NT2/D1 (cell line): ENCODE results near the gene ZCCHC3.
A peak's percentile ranks its signal among the peaks of the same experiment; 100 is the strongest.

ENCODE experiments used
- DNase-seq: peaks from one replicate; pipeline ENCODE4 v3.0.0-alpha.2; 2011; ENCODE audit warnings: low read depth, low spot score
- H3K27me3 ChIP-seq: 2 replicates; pipeline ENCODE4 v1.6.0; 2011; ENCODE audit warnings: mild to moderate bottlenecking; ENCODE audit not compliant: insufficient read length, insufficient read depth
- H3K36me3 ChIP-seq: 2 replicates; pipeline ENCODE4 v1.6.1; 2011; ENCODE audit warnings: mild to moderate bottlenecking, low read length, mixed read lengths; ENCODE audit not compliant: insufficient read depth, insufficient read length
- H3K4me1 ChIP-seq: 2 replicates; pipeline ENCODE4 v1.5.1; 2011; ENCODE audit not compliant: insufficient read depth, insufficient read length
- H3K4me3 ChIP-seq: 2 replicates; pipeline ENCODE4 v1.5.1; 2011; ENCODE audit warnings: low read depth; ENCODE audit not compliant: insufficient read length
- H3K9ac ChIP-seq: 2 replicates; pipeline ENCODE4 v1.6.0; 2011; ENCODE audit warnings: low read depth; ENCODE audit not compliant: insufficient read length
- H3K9me3 ChIP-seq: 2 replicates; pipeline ENCODE4 v1.5.1; 2011; ENCODE audit warnings: mild to moderate bottlenecking, low read length; ENCODE audit not compliant: insufficient read depth
- SUZ12 ChIP-seq: IDR thresholded peaks from 2 replicates; pipeline ENCODE4 v1.6.1; 2011; ENCODE audit not compliant: insufficient read length, insufficient read depth; ENCODE audit errors: extremely low read depth
- YY1 ChIP-seq: IDR thresholded peaks from 2 replicates; pipeline ENCODE4 v1.6.1; 2011; ENCODE audit not compliant: insufficient read length, insufficient read depth
- ZNF274 ChIP-seq: IDR thresholded peaks from 2 replicates; pipeline ENCODE4 v1.6.1; 2011; ENCODE audit warnings: mild to moderate bottlenecking, low read depth, low read length

Gene ZCCHC3

GRCh38 chr20:288956-289692 lies 8.2 kb upstream of the ZCCHC3 start:
- Histone ChIP-seq H3K9ac (no peak overlapping the region), H3K27me3 (peaks cover 7% of the 10 kb centered on the region), H3K4me3 (peak overlapping the region; percentile 77), H3K9me3 (no peaks in the 10 kb centered on the region), H3K4me1 (peaks cover 3% of the 10 kb centered on the region), H3K36me3 (no peaks in the 10 kb centered on the region)
- TF ChIP-seq YY1, result no peak
- TF ChIP-seq SUZ12, result no peak
- TF ChIP-seq ZNF274, result no peak
- DNase-seq, result no peak

GRCh38 chr20:289693-290083 lies 7.7 kb upstream of the ZCCHC3 start:
- no peaks in the 10 kb centered on the region for H3K36me3 ChIP-seq
- H3K4me1 ChIP-seq, result peaks cover 3% of the 10 kb centered on the region
- H3K4me3 ChIP-seq, result peak overlapping the region; percentile 77
- no peak for DNase-seq
- peaks cover 12% of the 10 kb centered on the region for H3K27me3 ChIP-seq
- TF ChIP-seq ZNF274 (no peak), SUZ12 (no peak), YY1 (no peak)
- no peaks in the 10 kb centered on the region for H3K9me3 ChIP-seq
- H3K9ac ChIP-seq, result peak overlapping the region; percentile 85

GRCh38 chr20:290084-290831 lies 7.1 kb upstream of the ZCCHC3 start, which contains the start of gene C20orf96:
C20orf96 (minus strand) TSS chr20:290750; CDS start chr20:290610, 140 bp downstream.
- H3K9ac ChIP-seq, result peak within 1 kb of the TSS; percentile 85
- H3K36me3 ChIP-seq, result no peaks in the 10 kb centered on the region
- H3K27me3 ChIP-seq, result peaks cover 16% of the 10 kb centered on the region
- peak; percentile 91 for DNase-seq
- H3K4me1 ChIP-seq, result peaks cover 3% of the 10 kb centered on the region
- peak within 1 kb of the TSS; percentile 77 for H3K4me3 ChIP-seq
- TF ChIP-seq ZNF274 (no peak), YY1 (no peak), SUZ12 (no peak)
- H3K9me3 ChIP-seq, result no peaks in the 10 kb centered on the region

- no peak for DNase-seq
- Histone ChIP-seq H3K27me3 (peaks cover 24% of the 10 kb centered on the region), H3K4me3 (no peak overlapping the region), H3K9me3 (peaks cover 2% of the 10 kb centered on the region; the same call in 1 of the 2 replicates), H3K36me3 (peaks cover 11% of the 10 kb centered on the region), H3K4me1 (peaks cover 3% of the 10 kb centered on the region), H3K9ac (no peak overlapping the region)
- TF ChIP-seq ZNF274 (no peak), YY1 (no peak), SUZ12 (no peak)
These were observed 2.8 kb upstream of the ZCCHC3 start for GRCh38 chr20:294602-295001.

GRCh38 chr20:295804-296203 lies 1.6 kb upstream of the ZCCHC3 start:
- Histone ChIP-seq H3K4me3 (no peak overlapping the region), H3K9ac (no peak overlapping the region), H3K27me3 (peaks cover 24% of the 10 kb centered on the region), H3K4me1 (peaks cover 3% of the 10 kb centered on the region), H3K36me3 (peaks cover 13% of the 10 kb centered on the region), H3K9me3 (peaks cover 4% of the 10 kb centered on the region; the same call in 1 of the 2 replicates)
- no peak for DNase-seq
- no peak for TF ChIP-seq ZNF274
- TF ChIP-seq SUZ12, result no peak
- TF ChIP-seq YY1, result no peak

GRCh38 chr20:297925-298775 lies 780 bp downstream of the ZCCHC3 start:
- no peak for TF ChIP-seq SUZ12
- no peak for TF ChIP-seq ZNF274
- TF ChIP-seq YY1, result no peak
- no peak for DNase-seq
- peaks cover 13% of the 10 kb centered on the region for H3K36me3 ChIP-seq
- peak overlapping the region; percentile 97 for H3K9ac ChIP-seq
- H3K4me3 ChIP-seq, result peak overlapping the region; percentile 86
- peaks cover 10% of the 10 kb centered on the region; the same call in 1 of the 2 replicates for H3K9me3 ChIP-seq
- H3K4me1 ChIP-seq, result peaks cover 2% of the 10 kb centered on the region
- H3K27me3 ChIP-seq, result peaks cover 17% of the 10 kb centered on the region
